Stimulated activated CD4-positive, alpha-beta T cell treated with anti-CD3 and anti-CD28 coated beads, Interleukin-12 subunit alpha, Interleukin-12 subunit beta, amount 100 ng/mL, for 48 hours (primary cell): Measurements from ENCODE around the gene NDUFA1.
"Not testable (repeated sequence)": the region's sequence is repeated elsewhere in the genome, so short reads cannot be mapped to it uniquely, and the experiment has no call there.

Experiments used
- DNase-seq, 3 donors: peaks; one replicate each; pipeline ENCODE4 v3.0.0-alpha.2; 2020; ENCODE audit warnings: low read depth in 2 of 3, low spot score in 1 of 3

Gene NDUFA1

GRCh38 chrX:119871599-119872395, at the start of gene NDUFA1, which contains the start of gene RNF113A:
Gene NDUFA1 (plus strand): TSS chrX:119871832. CDS start chrX:119871912, 80 bp downstream.
Gene RNF113A (minus strand): TSS chrX:119871733. CDS start chrX:119871613, 120 bp downstream.
- DNase-seq = peak; percentile 61 to 76 (median 74)

GRCh38 chrX:119824221-119824620, 47.4 kb upstream of the NDUFA1 start:
- not testable (repeated sequence) for DNase-seq

GRCh38 chrX:119826399-119826959, 45.2 kb upstream of the NDUFA1 start:
- peak in 1 of 3 donors; percentile 25 for DNase-seq

GRCh38 chrX:119828446-119828845, 43.2 kb upstream of the NDUFA1 start:
- no peak for DNase-seq

- DNase-seq = no peak
These were observed 37.7 kb upstream of the NDUFA1 start for GRCh38 chrX:119833905-119834304.

- peak; percentile 81 to 93 (median 89) for DNase-seq
These were observed 19.0 kb upstream of the NDUFA1 start, which contains the start of gene UPF3B for GRCh38 chrX:119852382-119853353. Gene UPF3B (minus strand): TSS chrX:119852963. CDS start chrX:119852928, 35 bp downstream.

GRCh38 chrX:119853444-119853843, 18.2 kb upstream of the NDUFA1 start:
- DNase-seq = no peak

- peak in 1 of 3 donors; percentile 17 for DNase-seq
These were observed 953 bp upstream of the NDUFA1 start for GRCh38 chrX:119870626-119871131.

- DNase-seq = peak in 2 of 3 donors; percentile 7 to 16
These were observed 410 bp upstream of the NDUFA1 start for GRCh38 chrX:119871245-119871598.

- DNase-seq = no peak
These were observed 7.1 kb downstream of the NDUFA1 start for GRCh38 chrX:119878740-119879139.

- no peak for DNase-seq
These were observed 8.4 kb downstream of the NDUFA1 start for GRCh38 chrX:119880076-119880475.

- DNase-seq = no peak
These were observed 9.2 kb downstream of the NDUFA1 start for GRCh38 chrX:119880552-119881437.

GRCh38 chrX:119885554-119886428, 14.2 kb downstream of the NDUFA1 start:
- DNase-seq = no peak

GRCh38 chrX:119887721-119888425, 16.2 kb downstream of the NDUFA1 start:
- peak; percentile 40 to 59 (median 42) for DNase-seq

GRCh38 chrX:119890626-119891025, 19.0 kb downstream of the NDUFA1 start:
- not testable (repeated sequence) for DNase-seq

- DNase-seq = not testable (repeated sequence)
These were observed 20.5 kb downstream of the NDUFA1 start for GRCh38 chrX:119891961-119892692.

- DNase-seq = no peak
These were observed 24.3 kb downstream of the NDUFA1 start, which contains the start of gene AKAP14 for GRCh38 chrX:119895843-119896326. Gene AKAP14 (plus strand): TSS chrX:119895893. CDS start chrX:119903224, 7,331 bp downstream.
